Activated naive CD8-positive, alpha-beta T cell treated with anti-CD3 and anti-CD28 coated beads, Interleukin-2, amount 50 U/mL, for 16 hours (primary cell): ENCODE data around the gene KRTAP9-2.
"Not testable (repeated sequence)": the region's sequence is repeated elsewhere in the genome, so short reads cannot be mapped to it uniquely, and the experiment has no call there.

ENCODE experiments used
- DNase-seq: peaks from one replicate; pipeline ENCODE4 v3.0.0-alpha.2; 2020; ENCODE audit warnings: low read depth, low spot score

The KRTAP9-2 gene

GRCh38 chr17:41226598-41227095 lies at the start of gene KRTAP9-2:
KRTAP9-2 (plus strand) TSS chr17:41226648; CDS start chr17:41226655, 7 bp downstream.
- not testable (repeated sequence) for DNase-seq

GRCh38 chr17:41176744-41177387 lies 49.6 kb upstream of the KRTAP9-2 start:
- no peak for DNase-seq

GRCh38 chr17:41177727-41178271 lies 48.6 kb upstream of the KRTAP9-2 start, which contains the start of gene KRTAP4-2:
KRTAP4-2 (minus strand) TSS chr17:41178221; CDS start chr17:41178164, 57 bp downstream.
- DNase-seq, result no peak

GRCh38 chr17:41178341-41178740 lies 48.1 kb upstream of the KRTAP9-2 start:
- DNase-seq, result no peak

- DNase-seq, result no peak
Measured at GRCh38 chr17:41178843-41179616, 47.4 kb upstream of the KRTAP9-2 start.

- no peak for DNase-seq
Measured at GRCh38 chr17:41184480-41184961, 41.9 kb upstream of the KRTAP9-2 start, which contains the start of gene KRTAP4-1. KRTAP4-1 (minus strand) TSS chr17:41184911; CDS start chr17:41184854, 57 bp downstream.

- DNase-seq, result no peak
Measured at GRCh38 chr17:41185001-41185400, 41.4 kb upstream of the KRTAP9-2 start.

- no peak for DNase-seq
Measured at GRCh38 chr17:41186872-41187271, 39.6 kb upstream of the KRTAP9-2 start.

- DNase-seq, result not testable (repeated sequence)
Measured at GRCh38 chr17:41189837-41190318, 36.6 kb upstream of the KRTAP9-2 start, which contains the start of gene KRTAP9-1. KRTAP9-1 (plus strand) TSS chr17:41189887; CDS start chr17:41189887, 0 bp downstream.

- no peak for DNase-seq
Measured at GRCh38 chr17:41190328-41190727, 36.1 kb upstream of the KRTAP9-2 start.

GRCh38 chr17:41196068-41196467 lies 30.4 kb upstream of the KRTAP9-2 start:
- no peak for DNase-seq

- no peak for DNase-seq
Measured at GRCh38 chr17:41199421-41200078, 26.9 kb upstream of the KRTAP9-2 start.

GRCh38 chr17:41211845-41212466 lies 14.5 kb upstream of the KRTAP9-2 start:
- DNase-seq, result no peak

- DNase-seq, result no peak
Measured at GRCh38 chr17:41212524-41213169, 13.8 kb upstream of the KRTAP9-2 start.

GRCh38 chr17:41215681-41216080 lies 10.8 kb upstream of the KRTAP9-2 start:
- no peak for DNase-seq

- DNase-seq, result no peak
Measured at GRCh38 chr17:41223821-41224220, 2.6 kb upstream of the KRTAP9-2 start.

- no peak for DNase-seq
Measured at GRCh38 chr17:41226051-41226450, 397 bp upstream of the KRTAP9-2 start.

- DNase-seq, result no peak
Measured at GRCh38 chr17:41230094-41230493, 3.6 kb downstream of the KRTAP9-2 start.

GRCh38 chr17:41231731-41232130 lies 5.3 kb downstream of the KRTAP9-2 start:
- no peak for DNase-seq

GRCh38 chr17:41232399-41233105 lies 6.1 kb downstream of the KRTAP9-2 start, which contains the start of gene KRTAP9-3:
KRTAP9-3 (plus strand) TSS chr17:41232449; CDS start chr17:41232502, 53 bp downstream.
- not testable (repeated sequence) for DNase-seq
